ENCODE results near the gene APLF.

APLF gene

GRCh38 chr2:68466361-68466777 is 1.0 kb upstream of the APLF start:
- peak overlapping the region; percentile 43; the same call in 1 of the 2 replicates for H3K27ac ChIP-seq (replicated peaks)
- no peak for TF ChIP-seq CTCF (IDR thresholded peaks at IDR 0.05; ENCODE audit: insufficient read depth, low read length)
- H3K27me3 ChIP-seq (ENCODE audit: insufficient read depth, poor library complexity, severe bottlenecking) = no peaks in the 10 kb centered on the region
- peak; percentile 33 to 63 for DNase-seq (ENCODE audit: low read depth in 1 of 2, low spot score in 1 of 2)
- H3K4me3 ChIP-seq (replicated peaks; ENCODE audit: insufficient read depth, low read length) = peak overlapping the region; percentile 86

GRCh38 chr2:68466778-68467076 is 658 bp upstream of the APLF start:
- DNase-seq (ENCODE audit: low read depth in 1 of 2, low spot score in 1 of 2) = no peak
- H3K27ac ChIP-seq (replicated peaks) = peak overlapping the region; percentile 43

DNA sequence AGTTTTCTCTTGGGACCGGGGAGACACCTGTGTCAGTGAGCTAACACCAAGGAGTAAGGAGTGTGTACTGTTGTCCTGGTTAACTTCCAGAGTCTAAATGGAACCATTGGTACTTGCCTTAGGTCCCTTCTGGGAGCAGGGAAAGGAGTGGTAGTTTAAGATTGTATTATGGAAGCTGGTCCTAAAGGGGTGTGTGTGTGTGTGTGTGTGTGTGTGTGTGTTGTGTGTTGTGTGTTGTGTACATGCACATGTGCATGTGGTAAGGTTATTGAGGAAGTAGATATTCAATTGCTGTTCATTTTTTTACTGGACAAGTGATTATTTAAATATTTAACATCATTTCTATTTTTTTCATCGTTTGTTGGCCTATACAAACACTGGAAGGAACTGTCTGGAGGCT is 1.4 kb downstream of the APLF start:
- no peak overlapping the region for H3K27ac ChIP-seq (replicated peaks)
- TF ChIP-seq CTCF (IDR thresholded peaks at IDR 0.05; ENCODE audit: insufficient read depth, low read length) (no peak), SPI1 (IDR thresholded peaks at IDR 0.05; ENCODE audit: borderline replicate concordance, low read depth) (no peak), POLR2AphosphoS5 (IDR thresholded peaks at IDR 0.05; ENCODE audit: low read depth) (no peak), GABPA (IDR thresholded peaks at IDR 0.05; ENCODE audit: low read depth) (no peak)
- TF ChIP-seq, protein P1, sequence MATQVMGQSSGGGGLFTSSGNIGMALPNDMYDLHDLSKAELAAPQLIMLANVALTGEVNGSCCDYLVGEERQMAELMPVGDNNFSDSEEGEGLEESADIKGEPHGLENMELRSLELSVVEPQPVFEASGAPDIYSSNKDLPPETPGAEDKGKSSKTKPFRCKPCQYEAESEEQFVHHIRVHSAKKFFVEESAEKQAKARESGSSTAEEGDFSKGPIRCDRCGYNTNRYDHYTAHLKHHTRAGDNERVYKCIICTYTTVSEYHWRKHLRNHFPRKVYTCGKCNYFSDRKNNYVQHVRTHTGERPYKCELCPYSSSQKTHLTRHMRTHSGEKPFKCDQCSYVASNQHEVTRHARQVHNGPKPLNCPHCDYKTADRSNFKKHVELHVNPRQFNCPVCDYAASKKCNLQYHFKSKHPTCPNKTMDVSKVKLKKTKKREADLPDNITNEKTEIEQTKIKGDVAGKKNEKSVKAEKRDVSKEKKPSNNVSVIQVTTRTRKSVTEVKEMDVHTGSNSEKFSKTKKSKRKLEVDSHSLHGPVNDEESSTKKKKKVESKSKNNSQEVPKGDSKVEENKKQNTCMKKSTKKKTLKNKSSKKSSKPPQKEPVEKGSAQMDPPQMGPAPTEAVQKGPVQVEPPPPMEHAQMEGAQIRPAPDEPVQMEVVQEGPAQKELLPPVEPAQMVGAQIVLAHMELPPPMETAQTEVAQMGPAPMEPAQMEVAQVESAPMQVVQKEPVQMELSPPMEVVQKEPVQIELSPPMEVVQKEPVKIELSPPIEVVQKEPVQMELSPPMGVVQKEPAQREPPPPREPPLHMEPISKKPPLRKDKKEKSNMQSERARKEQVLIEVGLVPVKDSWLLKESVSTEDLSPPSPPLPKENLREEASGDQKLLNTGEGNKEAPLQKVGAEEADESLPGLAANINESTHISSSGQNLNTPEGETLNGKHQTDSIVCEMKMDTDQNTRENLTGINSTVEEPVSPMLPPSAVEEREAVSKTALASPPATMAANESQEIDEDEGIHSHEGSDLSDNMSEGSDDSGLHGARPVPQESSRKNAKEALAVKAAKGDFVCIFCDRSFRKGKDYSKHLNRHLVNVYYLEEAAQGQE (IDR thresholded peaks at IDR 0.05; ENCODE audit: insufficient replicate concordance, low read depth) = no peak
- no peaks in the 10 kb centered on the region for H3K27me3 ChIP-seq (ENCODE audit: insufficient read depth, poor library complexity, severe bottlenecking)
- H3K4me3 ChIP-seq (replicated peaks; ENCODE audit: insufficient read depth, low read length) = no peak overlapping the region
- no peak for DNase-seq (ENCODE audit: low read depth in 1 of 2, low spot score in 1 of 2)

More at GRCh38 chr2:68466778-68467076, 658 bp upstream of the APLF start:
- TF ChIP-seq, protein P1 (IDR thresholded peaks at IDR 0.05; ENCODE audit: insufficient replicate concordance, low read depth) = no peak
- no peak for TF ChIP-seq GABPA (IDR thresholded peaks at IDR 0.05; ENCODE audit: low read depth)
- TF ChIP-seq POLR2AphosphoS5 (IDR thresholded peaks at IDR 0.05; ENCODE audit: low read depth) = no peak
- TF ChIP-seq SPI1 (IDR thresholded peaks at IDR 0.05; ENCODE audit: borderline replicate concordance, low read depth) = no peak
- TF ChIP-seq CTCF (IDR thresholded peaks at IDR 0.05; ENCODE audit: insufficient read depth, low read length) = no peak
- peak overlapping the region; percentile 86 for H3K4me3 ChIP-seq (replicated peaks; ENCODE audit: insufficient read depth, low read length)
- no peaks in the 10 kb centered on the region for H3K27me3 ChIP-seq (ENCODE audit: insufficient read depth, poor library complexity, severe bottlenecking)

DNA sequence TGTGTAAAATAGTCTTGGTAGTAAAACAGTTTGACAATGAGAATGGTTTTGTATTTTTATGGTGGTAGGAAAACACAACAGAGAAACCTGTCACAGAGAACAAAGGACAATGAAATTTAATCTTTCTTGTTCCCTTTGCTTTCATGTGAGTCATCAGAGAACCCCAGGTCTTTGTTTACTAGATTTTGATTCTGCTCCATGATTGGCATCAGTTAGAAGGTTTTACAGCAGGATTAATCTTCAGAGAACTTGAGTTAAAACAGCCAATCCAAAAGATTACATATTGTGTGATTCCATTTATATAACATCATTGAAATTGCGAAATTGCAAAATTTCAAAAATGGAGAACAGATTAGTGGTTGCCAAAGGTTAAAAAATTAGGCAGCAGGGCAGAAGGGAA is 2.5 kb downstream of the APLF start:
- Histone ChIP-seq H3K27me3 (ENCODE audit: insufficient read depth, poor library complexity, severe bottlenecking) (no peaks in the 10 kb centered on the region), H3K4me3 (replicated peaks; ENCODE audit: insufficient read depth, low read length) (no peak overlapping the region), H3K27ac (replicated peaks) (no peak overlapping the region)
- no peak for DNase-seq (ENCODE audit: low read depth in 1 of 2, low spot score in 1 of 2)
- no peak for TF ChIP-seq CTCF (IDR thresholded peaks at IDR 0.05; ENCODE audit: insufficient read depth, low read length)
- TF ChIP-seq, protein P1 (IDR thresholded peaks at IDR 0.05; ENCODE audit: insufficient replicate concordance, low read depth) = no peak

All from HL-60 (cell line).